HepG2 (cell line): ENCODE measurements around the gene MBLAC1. TPM values are rescaled to one million over a fixed set of nuclear protein-coding genes. Genes with fewer than 3 reads are reported as not detected.
A peak's percentile ranks its signal among the peaks of the same experiment; 100 is the strongest.

ENCODE experiments used
- GFI1 ChIP-seq: sonication (generic); formaldehyde crosslinking; IDR thresholded peaks from 2 replicates; pipeline ENCODE4 v1.5.0; 2020; ENCODE audit warnings: missing genetic modification reagents, mild to moderate bottlenecking, borderline replicate concordance
- PHB2 ChIP-seq: fragments of 450-650 bp; IDR thresholded peaks from 2 replicates; pipeline ENCODE4 v1.6.1; 2018; ENCODE audit not compliant: partially characterized antibody
- POGZ ChIP-seq: sonication (generic); formaldehyde crosslinking; IDR thresholded peaks from 2 replicates; pipeline ENCODE4 v1.4.0; 2020; ENCODE audit warnings: mild to moderate bottlenecking, missing genetic modification reagents
- SIN3B ChIP-seq: fragments of 150-350 bp; IDR thresholded peaks from 2 replicates; pipeline ENCODE4 v1.6.1; 2014; ENCODE audit warnings: low read length
- ZBTB21 ChIP-seq: sonication (generic); formaldehyde crosslinking; IDR thresholded peaks from 2 replicates; pipeline ENCODE4 v1.4.0; 2020; ENCODE audit warnings: missing genetic modification reagents
- ZFP90 ChIP-seq: sonication (generic); formaldehyde crosslinking; IDR thresholded peaks from 2 replicates; pipeline ENCODE4 v1.8.0; 2022; ENCODE audit warnings: missing genetic modification reagents, mild to moderate bottlenecking, inconsistent platforms, borderline replicate concordance
- ZNF232 ChIP-seq: sonication (generic); formaldehyde crosslinking; IDR thresholded peaks from 2 replicates; pipeline ENCODE4 v1.4.0; 2020; ENCODE audit warnings: missing genetic modification reagents, borderline replicate concordance
- polyA plus RNA-seq, 8 experiments: library from polyadenylated mRNA; depleted of rRNA in 3 of 8; stranded (reverse) in 7 of 8; unstranded in 1 of 8; fragments of >200 nt; fragmentation: Illumina TruSeq in 4 of 8; extraction: Trizol in 4 of 8; gene quantifications; 2 replicates each; pipeline versions ENCODE4 v1.2.1 to v1.2.3, GENCODE V29; 2011 to 2016; ENCODE audit warnings: low read depth in 4 of 8, missing spikeins in 1 of 8, mixed read lengths in 1 of 8; ENCODE audit not compliant: insufficient read depth in 1 of 8
- total RNA-seq, 5 experiments: library from RNA; depleted of rRNA; stranded (reverse); fragments of >200 nt; fragmentation: Illumina TruSeq; extraction: Trizol; gene quantifications; 2 replicates each; pipeline ENCODE4 v1.2.3, GENCODE V29; 2016; ENCODE audit warnings: low read depth in 1 of 5
- TF ChIP-seq, protein P1 (sequence below): sonication (generic); formaldehyde crosslinking; IDR thresholded peaks from 2 replicates; pipeline ENCODE4 v1.8.1; 2023; ENCODE audit warnings: missing genetic modification reagents, mild to moderate bottlenecking, borderline replicate concordance
- TF ChIP-seq, protein P2 (sequence below): sonication (generic); formaldehyde crosslinking; IDR thresholded peaks from 2 replicates; pipeline ENCODE4 v1.4.0; 2020; ENCODE audit warnings: missing genetic modification reagents
- TF ChIP-seq, protein P3 (sequence below): sonication (generic); formaldehyde crosslinking; IDR thresholded peaks from 2 replicates; pipeline ENCODE4 v1.4.0; 2020; ENCODE audit warnings: mild to moderate bottlenecking, missing genetic modification reagents
- TF ChIP-seq, protein P4 (sequence below): fragments of 450-650 bp; IDR thresholded peaks from 2 replicates; pipeline ENCODE4 v1.6.1; 2016
- TF ChIP-seq, protein P5 (sequence below): sonication (generic); formaldehyde crosslinking; IDR thresholded peaks from 2 replicates; pipeline ENCODE4 v1.4.0; 2020; ENCODE audit warnings: mild to moderate bottlenecking, missing genetic modification reagents

Gene MBLAC1
- total and polyA plus RNA-seq, 2 of the 13 experiments (the other 11 are each of a cell fraction or from before 2014, with no cell fraction given), result 0.79 to 2.1 TPM

GRCh38 chr7:100088621-100089457, 37.9 kb upstream of the MBLAC1 start, which contains the start of gene COPS6 (continued):
- TF ChIP-seq, protein P1, sequence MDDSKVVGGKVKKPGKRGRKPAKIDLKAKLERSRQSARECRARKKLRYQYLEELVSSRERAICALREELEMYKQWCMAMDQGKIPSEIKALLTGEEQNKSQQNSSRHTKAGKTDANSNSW, result peak; percentile 96; the same call in 1 of the 2 replicates
- TF ChIP-seq POGZ (CRISPR knock-in tag) (no peak; the same call in 1 of the 2 replicates), GFI1 (peak; percentile 77; the same call in 1 of the 2 replicates), PHB2 (no peak), ZFP90 (CRISPR knock-in tag) (peak; percentile 69), ZBTB21 (CRISPR knock-in tag) (no peak), ZNF232 (peak; percentile 56), SIN3B (no peak)
- TF ChIP-seq, protein P2, sequence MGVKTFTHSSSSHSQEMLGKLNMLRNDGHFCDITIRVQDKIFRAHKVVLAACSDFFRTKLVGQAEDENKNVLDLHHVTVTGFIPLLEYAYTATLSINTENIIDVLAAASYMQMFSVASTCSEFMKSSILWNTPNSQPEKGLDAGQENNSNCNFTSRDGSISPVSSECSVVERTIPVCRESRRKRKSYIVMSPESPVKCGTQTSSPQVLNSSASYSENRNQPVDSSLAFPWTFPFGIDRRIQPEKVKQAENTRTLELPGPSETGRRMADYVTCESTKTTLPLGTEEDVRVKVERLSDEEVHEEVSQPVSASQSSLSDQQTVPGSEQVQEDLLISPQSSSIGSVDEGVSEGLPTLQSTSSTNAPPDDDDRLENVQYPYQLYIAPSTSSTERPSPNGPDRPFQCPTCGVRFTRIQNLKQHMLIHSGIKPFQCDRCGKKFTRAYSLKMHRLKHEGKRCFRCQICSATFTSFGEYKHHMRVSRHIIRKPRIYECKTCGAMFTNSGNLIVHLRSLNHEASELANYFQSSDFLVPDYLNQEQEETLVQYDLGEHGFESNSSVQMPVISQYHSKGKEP, result peak; percentile 83; the same call in 1 of the 2 replicates
- TF ChIP-seq, protein P3, sequence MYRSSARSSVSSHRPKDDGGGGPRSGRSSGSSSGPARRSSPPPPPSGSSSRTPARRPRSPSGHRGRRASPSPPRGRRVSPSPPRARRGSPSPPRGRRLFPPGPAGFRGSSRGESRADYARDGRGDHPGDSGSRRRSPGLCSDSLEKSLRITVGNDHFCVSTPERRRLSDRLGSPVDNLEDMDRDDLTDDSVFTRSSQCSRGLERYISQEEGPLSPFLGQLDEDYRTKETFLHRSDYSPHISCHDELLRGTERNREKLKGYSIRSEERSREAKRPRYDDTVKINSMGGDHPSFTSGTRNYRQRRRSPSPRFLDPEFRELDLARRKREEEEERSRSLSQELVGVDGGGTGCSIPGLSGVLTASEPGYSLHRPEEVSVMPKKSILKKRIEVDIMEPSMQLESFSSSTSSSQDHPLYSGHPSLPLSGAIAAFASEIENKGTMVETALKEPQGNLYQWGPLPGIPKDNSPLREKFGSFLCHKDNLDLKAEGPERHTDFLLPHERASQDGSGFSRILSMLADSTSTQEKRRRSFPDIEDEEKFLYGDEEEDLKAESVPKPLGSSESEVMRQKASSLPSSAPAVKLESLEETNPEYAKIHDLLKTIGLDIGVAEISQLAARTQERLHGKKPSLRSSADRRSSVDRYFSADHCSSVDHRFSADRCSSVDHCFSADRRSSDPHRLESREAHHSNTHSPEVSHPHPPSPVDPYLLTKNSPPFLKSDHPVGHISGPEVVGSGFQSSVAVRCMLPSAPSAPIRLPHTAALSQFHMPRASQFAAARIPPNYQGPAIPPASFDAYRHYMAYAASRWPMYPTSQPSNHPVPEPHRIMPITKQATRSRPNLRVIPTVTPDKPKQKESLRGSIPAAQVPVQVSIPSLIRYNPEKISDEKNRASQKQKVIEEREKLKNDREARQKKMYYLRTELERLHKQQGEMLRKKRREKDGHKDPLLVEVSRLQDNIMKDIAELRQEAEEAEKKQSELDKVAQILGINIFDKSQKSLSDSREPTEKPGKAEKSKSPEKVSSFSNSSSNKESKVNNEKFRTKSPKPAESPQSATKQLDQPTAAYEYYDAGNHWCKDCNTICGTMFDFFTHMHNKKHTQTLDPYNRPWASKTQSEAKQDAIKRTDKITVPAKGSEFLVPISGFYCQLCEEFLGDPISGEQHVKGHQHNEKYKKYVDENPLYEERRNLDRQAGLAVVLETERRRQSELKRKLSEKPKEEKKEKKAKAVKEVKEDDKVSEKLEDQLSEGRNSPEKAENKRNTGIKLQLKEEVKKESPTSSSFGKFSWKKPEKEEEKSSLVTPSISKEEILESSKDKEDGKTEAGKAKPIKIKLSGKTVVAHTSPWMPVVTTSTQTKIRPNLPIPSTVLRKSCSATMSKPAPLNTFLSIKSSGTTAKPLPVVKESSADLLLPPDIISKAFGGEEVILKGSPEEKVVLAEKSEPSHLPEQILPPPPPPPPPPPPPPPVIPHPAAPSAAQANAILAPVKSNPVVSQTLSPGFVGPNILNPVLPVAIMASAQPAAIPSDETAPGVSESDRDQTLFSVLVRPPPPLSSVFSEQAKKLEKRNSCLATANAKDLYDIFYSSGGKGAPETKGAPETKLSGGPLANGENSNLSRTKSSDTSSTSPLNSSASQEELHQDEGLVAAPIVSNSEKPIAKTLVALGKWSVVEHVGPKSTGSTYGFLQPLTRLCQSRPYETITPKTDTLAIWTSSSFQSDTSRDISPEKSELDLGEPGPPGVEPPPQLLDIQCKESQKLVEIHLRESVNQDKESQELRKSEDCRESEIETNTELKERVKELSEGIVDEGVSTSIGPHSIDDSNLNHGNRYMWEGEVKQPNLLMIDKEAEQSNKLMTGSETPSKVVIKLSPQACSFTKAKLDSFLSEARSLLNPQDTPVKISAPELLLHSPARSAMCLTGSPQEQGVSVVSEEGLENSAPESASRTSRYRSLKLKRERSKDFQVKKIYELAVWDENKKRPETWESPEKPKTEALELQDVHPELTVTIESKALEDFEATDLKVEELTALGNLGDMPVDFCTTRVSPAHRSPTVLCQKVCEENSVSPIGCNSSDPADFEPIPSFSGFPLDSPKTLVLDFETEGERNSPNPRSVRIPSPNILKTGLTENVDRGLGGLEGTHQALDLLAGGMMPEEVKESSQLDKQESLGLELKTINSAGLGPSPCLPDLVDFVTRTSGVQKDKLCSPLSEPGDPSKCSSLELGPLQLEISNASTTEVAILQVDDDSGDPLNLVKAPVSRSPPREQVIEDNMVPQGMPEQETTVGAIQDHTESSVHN (CRISPR knock-in tag), result peak; percentile 94; the same call in 1 of the 2 replicates
- TF ChIP-seq, protein P4, sequence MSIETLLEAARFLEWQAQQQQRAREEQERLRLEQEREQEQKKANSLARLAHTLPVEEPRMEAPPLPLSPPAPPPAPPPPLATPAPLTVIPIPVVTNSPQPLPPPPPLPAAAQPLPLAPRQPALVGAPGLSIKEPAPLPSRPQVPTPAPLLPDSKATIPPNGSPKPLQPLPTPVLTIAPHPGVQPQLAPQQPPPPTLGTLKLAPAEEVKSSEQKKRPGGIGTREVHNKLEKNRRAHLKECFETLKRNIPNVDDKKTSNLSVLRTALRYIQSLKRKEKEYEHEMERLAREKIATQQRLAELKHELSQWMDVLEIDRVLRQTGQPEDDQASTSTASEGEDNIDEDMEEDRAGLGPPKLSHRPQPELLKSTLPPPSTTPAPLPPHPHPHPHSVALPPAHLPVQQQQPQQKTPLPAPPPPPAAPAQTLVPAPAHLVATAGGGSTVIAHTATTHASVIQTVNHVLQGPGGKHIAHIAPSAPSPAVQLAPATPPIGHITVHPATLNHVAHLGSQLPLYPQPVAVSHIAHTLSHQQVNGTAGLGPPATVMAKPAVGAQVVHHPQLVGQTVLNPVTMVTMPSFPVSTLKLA, result no peak
- TF ChIP-seq, protein P5, sequence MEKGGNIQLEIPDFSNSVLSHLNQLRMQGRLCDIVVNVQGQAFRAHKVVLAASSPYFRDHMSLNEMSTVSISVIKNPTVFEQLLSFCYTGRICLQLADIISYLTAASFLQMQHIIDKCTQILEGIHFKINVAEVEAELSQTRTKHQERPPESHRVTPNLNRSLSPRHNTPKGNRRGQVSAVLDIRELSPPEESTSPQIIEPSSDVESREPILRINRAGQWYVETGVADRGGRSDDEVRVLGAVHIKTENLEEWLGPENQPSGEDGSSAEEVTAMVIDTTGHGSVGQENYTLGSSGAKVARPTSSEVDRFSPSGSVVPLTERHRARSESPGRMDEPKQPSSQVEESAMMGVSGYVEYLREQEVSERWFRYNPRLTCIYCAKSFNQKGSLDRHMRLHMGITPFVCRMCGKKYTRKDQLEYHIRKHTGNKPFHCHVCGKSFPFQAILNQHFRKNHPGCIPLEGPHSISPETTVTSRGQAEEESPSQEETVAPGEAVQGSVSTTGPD, result no peak
